Stimulated activated CD4-positive, alpha-beta T cell treated with anti-CD3 and anti-CD28 coated beads, TNF-alpha, amount 100 ng/mL, for 1 hour (primary cell): ENCODE data around the gene SUCO.
"Not testable (repeated sequence)": the region's sequence is repeated elsewhere in the genome, so short reads cannot be mapped to it uniquely, and the experiment has no call there.

Experiments
- DNase-seq, 3 donors: peaks; one replicate each; pipeline ENCODE4 v3.0.0-alpha.2; 2020; ENCODE audit warnings: low read depth in 3 of 3, low spot score in 1 of 3

Gene SUCO

DNA sequence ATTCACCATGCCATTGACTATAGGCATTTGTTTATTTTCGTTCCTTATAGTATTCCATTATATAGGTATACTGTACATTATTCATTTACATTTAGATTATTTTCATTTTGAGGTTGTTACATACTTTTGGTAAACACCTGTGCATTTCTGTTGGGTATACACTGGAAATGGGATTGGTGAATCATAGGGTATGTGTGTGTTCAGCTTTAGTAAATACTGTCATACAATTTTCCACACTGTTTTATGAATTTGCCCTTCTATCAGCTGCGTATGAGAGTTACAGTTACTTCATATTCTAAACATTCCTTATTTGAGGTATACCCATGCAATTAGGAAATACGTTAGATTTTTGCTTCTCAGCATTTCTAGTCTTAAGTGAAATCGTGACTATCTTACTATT lies 70.9 kb downstream of the SUCO start:
- no peak for DNase-seq

GRCh38 chr1:172605641-172606040 lies 72.7 kb downstream of the SUCO start:
- DNase-seq, result no peak

DNA sequence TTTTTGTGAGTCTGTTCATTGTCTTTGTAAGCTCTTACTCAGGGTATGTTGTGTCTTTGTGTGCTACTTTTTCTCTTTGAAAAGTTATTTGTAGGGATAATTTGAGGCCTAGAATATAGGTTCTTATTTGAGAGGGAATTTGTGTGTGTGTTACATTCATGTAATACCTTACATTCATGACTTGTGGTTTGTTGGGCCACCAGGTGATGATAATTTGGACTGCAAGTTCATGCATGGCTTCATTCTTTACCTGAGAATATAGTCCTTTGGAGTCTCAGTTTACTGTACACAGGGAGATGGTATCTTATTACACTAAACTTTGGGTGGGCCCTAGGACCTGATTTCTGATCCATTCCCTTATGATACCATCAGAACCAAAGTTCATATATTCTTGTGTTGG lies 74.2 kb downstream of the SUCO start:
- DNase-seq, result no peak

- no peak for DNase-seq
Measured at GRCh38 chr1:172608098-172608601, 75.2 kb downstream of the SUCO start.

- no peak for DNase-seq
Measured at GRCh38 chr1:172609528-172609927, 76.6 kb downstream of the SUCO start.

- no peak for DNase-seq
Measured at GRCh38 chr1:172612478-172612877, 79.5 kb downstream of the SUCO start.

DNA sequence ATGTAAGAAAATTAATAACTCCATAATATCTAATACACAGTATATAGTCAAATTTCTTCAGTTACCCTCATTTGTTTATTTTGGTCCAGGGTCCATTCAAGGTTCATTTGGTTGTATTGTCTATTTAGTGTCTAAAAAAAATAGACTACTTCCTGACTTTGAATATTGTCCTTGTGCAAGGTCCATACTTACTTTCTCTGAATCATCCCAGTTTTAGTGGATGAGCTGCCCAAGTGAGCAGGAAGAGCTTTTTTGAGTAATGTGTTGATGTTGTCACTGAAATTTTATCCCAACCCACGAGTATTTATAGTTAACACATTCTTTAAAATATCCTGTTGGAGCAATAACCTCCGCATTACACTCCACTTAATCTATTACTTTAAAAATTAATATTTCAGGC lies 80.3 kb downstream of the SUCO start:
- DNase-seq, result no peak

DNA sequence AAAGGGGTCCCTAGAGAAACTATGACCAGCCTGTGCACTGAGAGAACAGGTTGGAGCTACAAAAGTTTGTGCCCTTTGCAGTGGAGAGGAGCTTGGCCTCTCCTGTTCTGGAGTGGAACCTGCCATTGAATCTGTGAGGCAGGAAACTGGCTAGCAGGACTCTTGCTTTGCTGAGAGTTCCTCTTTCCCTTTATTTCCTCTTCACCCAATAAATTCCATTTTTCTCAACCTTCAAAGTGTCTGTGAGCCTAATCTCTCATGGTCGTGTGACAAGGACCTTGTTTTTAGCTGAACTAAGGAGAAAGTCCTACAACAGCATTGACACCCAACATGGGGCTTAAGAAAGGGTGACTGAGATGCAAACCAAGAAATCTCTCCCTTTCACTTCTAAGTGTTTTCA lies 83.2 kb downstream of the SUCO start:
- no peak for DNase-seq

DNA sequence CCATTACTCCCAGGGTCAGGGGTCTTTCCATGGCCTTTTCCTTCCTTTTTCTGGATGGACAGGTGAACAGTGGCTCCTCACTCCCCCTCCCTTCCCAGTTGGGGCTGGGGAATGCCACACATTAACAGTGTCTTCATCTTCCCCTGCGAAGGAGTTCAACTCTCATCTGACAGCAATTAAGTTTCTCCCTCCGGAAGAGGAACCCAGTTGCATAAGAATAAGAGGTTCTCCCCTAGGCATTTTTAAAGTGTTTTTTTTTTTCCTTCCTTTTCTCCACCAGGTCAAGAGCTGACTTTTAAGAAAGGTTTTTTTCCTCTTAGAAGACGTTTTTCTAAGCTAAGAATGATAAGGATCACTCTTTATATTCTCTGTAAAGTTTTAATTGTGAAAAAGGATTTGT lies 83.7 kb downstream of the SUCO start:
- no peak for DNase-seq

DNA sequence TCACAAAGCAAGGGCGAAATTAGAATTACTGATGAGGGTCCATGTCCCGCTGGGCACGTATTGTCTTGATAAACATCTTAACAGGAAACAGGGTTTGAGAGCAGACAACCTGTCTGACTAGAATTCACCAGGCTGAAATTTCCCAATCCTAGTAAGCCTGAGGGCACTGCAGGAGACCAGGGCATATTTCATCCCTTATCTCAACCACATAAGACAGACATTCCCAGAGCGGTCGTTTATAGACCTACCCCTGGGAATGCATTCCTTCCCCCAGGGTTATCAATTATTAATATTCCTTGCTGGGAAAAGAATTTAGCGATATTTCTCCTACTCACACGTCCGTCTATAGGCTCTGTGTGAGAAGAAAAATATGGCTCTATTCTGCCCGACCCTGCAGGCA lies 87.7 kb downstream of the SUCO start:
- DNase-seq, result not testable (repeated sequence)

DNA sequence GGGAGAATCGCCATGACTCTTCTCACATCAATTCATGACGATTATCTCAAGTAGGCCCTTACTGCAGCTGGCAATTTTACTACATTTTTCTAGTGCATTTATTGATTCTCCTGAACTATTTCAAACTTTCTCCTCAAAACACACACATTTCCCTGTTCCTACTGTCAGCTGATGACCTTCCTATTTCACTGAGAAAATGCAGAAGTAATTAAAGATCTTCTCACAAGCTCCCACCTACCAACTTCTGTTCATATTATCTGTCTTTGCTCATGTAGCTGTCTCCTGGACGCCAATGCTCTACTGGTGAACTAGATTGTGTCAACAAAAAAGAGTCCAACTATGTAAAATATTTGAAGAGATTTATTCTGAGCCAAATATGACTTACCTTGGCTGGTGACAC lies 89.6 kb downstream of the SUCO start:
- DNase-seq, result no peak

- no peak for DNase-seq
Measured at GRCh38 chr1:172623748-172624147, 90.8 kb downstream of the SUCO start.

- no peak for DNase-seq
Measured at GRCh38 chr1:172626845-172627244, 93.9 kb downstream of the SUCO start.

DNA sequence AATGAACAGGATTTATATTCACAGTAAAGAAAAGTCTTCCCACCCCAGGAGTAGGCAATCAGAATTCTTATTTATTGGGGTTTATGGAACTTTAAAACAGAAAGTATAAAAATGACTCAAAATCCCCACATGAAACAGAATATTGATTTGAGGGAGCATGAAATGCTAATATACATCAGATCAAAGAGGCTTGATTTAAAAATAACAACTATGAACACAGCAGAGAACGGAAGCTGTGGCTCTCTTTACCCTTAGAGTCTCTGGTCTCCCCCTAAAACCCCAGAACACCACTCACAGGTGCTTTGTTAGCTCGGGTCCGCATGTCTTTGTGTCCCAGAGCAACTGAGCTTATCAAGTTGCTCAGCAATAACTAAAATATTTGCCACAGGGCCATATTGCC lies 94.8 kb downstream of the SUCO start:
- DNase-seq, result no peak

GRCh38 chr1:172628401-172628800 lies 95.5 kb downstream of the SUCO start:
- no peak for DNase-seq

DNA sequence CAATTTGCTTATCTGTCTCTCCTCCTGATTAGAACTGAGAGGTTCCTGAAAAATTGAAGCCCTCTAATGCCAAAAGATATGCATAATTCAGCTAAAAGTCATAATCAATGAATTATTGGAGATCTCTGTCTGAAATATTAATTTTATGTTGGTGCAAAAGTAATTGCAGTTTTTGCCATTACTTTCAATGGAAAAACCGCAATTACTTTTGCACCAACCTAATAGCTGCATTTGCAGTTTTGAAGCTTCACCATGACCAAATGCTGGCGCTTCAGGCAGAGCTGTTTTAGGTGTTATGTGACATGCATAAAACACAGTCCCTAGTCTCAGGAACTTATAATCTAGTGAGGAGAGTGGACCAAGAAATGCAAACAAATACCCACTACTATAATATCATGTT lies 96.2 kb downstream of the SUCO start:
- DNase-seq, result no peak

GRCh38 chr1:172629638-172630037 lies 96.7 kb downstream of the SUCO start:
- no peak for DNase-seq

GRCh38 chr1:172630056-172630818 lies 97.3 kb downstream of the SUCO start:
- no peak for DNase-seq

- DNase-seq, result no peak
Measured at GRCh38 chr1:172630868-172631267, 97.9 kb downstream of the SUCO start.

DNA sequence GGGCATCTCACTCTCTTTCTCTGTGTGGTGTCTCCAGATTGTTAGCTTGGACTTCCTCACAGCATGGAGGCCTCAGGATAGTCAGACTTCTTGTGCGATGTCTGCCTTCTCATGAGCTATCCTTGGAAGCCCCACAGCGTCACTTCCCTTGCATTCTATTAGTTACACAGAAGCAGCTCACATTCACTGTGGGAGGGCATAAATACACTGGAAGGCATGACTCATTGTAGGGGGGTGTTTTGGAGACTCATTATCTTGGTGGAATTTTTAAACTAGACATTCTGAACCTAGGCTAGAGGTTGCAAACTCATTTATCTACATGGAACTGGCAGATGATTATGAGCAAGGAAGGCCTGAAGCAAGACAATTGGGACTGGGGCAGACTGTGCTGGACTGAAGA lies 104.6 kb downstream of the SUCO start:
- DNase-seq, result no peak

- DNase-seq, result no peak
Measured at GRCh38 chr1:172638249-172638648, 105.3 kb downstream of the SUCO start.

- DNase-seq, result peak; percentile 40 to 61 (median 58)
Measured at GRCh38 chr1:172638885-172639831, 106.2 kb downstream of the SUCO start.
